ENCODE results near the gene CHSY3.

- TF ChIP-seq POLR2A (IDR thresholded peaks at IDR 0.05) (no peak), CTCF (IDR thresholded peaks at IDR 0.05) (no peak)
Measured at GRCh38 chr5:130096483-130096882, 192.2 kb downstream of the CHSY3 start.
